HEK293T (cell line): ENCODE data around the gene KCNQ1.

ENCODE experiments used
- CTCF ChIA-PET: fragments of 350-600 bp; formaldehyde crosslinking; extraction: SDS; loops from one replicate; lab custom pipeline; 2021; ENCODE audit warnings: antibody characterized with exemption, inconsistent platforms; lab: Yijun Ruan, JAX
- POLR2A ChIA-PET: fragments of 350-600 bp; formaldehyde crosslinking; extraction: SDS; loops from one replicate; lab custom pipeline; 2020; ENCODE audit warnings: antibody characterized with exemption, inconsistent platforms; lab: Yijun Ruan, JAX
- DNase-seq: peaks from one replicate; pipeline ENCODE4 v3.0.0; 2012; ENCODE audit warnings: mixed read lengths; ENCODE audit errors: extremely low spot score
- ARNT ChIP-seq: fragments of 450-650 bp; IDR thresholded peaks from 2 replicates; pipeline ENCODE4 v1.6.1; 2017; ENCODE audit warnings: mild to moderate bottlenecking
- BHLHE40 ChIP-seq: fragments of 450-650 bp; IDR thresholded peaks from 2 replicates; pipeline ENCODE4 v1.6.1; 2016; ENCODE audit warnings: mild to moderate bottlenecking, moderate library complexity, borderline replicate concordance
- CTBP1 ChIP-seq: fragments of 450-650 bp; IDR thresholded peaks from 2 replicates; pipeline ENCODE4 v1.6.1; 2016; ENCODE audit warnings: borderline replicate concordance
- ELF4 ChIP-seq: fragments of 450-650 bp; IDR thresholded peaks from 2 replicates; pipeline ENCODE4 v1.6.1; 2017; ENCODE audit warnings: antibody characterized with exemption
- FOXA1 ChIP-seq: fragments of 450-650 bp; IDR thresholded peaks from 2 replicates; pipeline ENCODE4 v1.6.1; 2016; ENCODE audit warnings: mild to moderate bottlenecking
- FOXK2 ChIP-seq: fragments of 450-650 bp; IDR thresholded peaks from 2 replicates; pipeline ENCODE4 v1.6.1; 2016; ENCODE audit warnings: mild to moderate bottlenecking
- FOXM1 ChIP-seq: fragments of 450-650 bp; IDR thresholded peaks from 2 replicates; pipeline ENCODE4 v1.6.1; 2017; ENCODE audit warnings: mild to moderate bottlenecking, borderline replicate concordance
- HDGF ChIP-seq: fragments of 450-650 bp; IDR thresholded peaks from 2 replicates; pipeline ENCODE4 v1.6.1; 2017; ENCODE audit warnings: antibody characterized with exemption, borderline replicate concordance
- L3MBTL2 ChIP-seq: fragments of 450-650 bp; conservative IDR thresholded peaks from 2 replicates; pipeline ENCODE4 v1.6.1; 2016; ENCODE audit warnings: mild to moderate bottlenecking
- LEF1 ChIP-seq: fragments of 450-650 bp; IDR thresholded peaks from 2 replicates; pipeline ENCODE4 v1.6.1; 2017; ENCODE audit warnings: mild to moderate bottlenecking, borderline replicate concordance
- NFRKB ChIP-seq: fragments of 450-650 bp; IDR thresholded peaks from 2 replicates; pipeline ENCODE4 v1.6.1; 2016; ENCODE audit warnings: mild to moderate bottlenecking, moderate library complexity
- PKNOX1 ChIP-seq: fragments of 450-650 bp; IDR thresholded peaks from 2 replicates; pipeline ENCODE4 v1.6.1; 2016
- SP1 ChIP-seq: fragments of 450-650 bp; IDR thresholded peaks from 2 replicates; pipeline ENCODE4 v1.6.1; 2017
- SUZ12 ChIP-seq: fragments of 450-650 bp; IDR thresholded peaks from 2 replicates; pipeline ENCODE4 v1.6.1; 2016; ENCODE audit warnings: mild to moderate bottlenecking
- TARDBP ChIP-seq: fragments of 450-650 bp; IDR thresholded peaks from 2 replicates; pipeline ENCODE4 v1.6.1; 2016
- ZNF384 ChIP-seq: fragments of 450-650 bp; IDR thresholded peaks from 2 replicates; pipeline ENCODE4 v1.6.1; 2016

KCNQ1 gene

GRCh38 chr11:2448661-2449547, 4.1 kb downstream of the KCNQ1 start:
- ChIA-PET CTCF (no interaction called here), POLR2A (no interaction called here)
- TF ChIP-seq SUZ12 (no peak), ELF4 (no peak), NFRKB (no peak), CTBP1 (no peak), BHLHE40 (no peak), LEF1 (no peak), SP1 (no peak), FOXM1 (no peak), HDGF (no peak), FOXK2 (no peak), TARDBP (no peak)
- DNase-seq: no peak

- no peak for DNase-seq
- TF ChIP-seq PKNOX1 (no peak), FOXM1 (no peak), CTBP1 (no peak), HDGF (no peak), ELF4 (no peak), ZNF384 (no peak), L3MBTL2 (no peak), SP1 (no peak), BHLHE40 (no peak), TARDBP (no peak), FOXA1 (no peak)
- ChIA-PET POLR2A (no interaction called here), CTCF (no interaction called here)
Measured at GRCh38 chr11:2449548-2450320, 4.9 kb downstream of the KCNQ1 start.

DNA sequence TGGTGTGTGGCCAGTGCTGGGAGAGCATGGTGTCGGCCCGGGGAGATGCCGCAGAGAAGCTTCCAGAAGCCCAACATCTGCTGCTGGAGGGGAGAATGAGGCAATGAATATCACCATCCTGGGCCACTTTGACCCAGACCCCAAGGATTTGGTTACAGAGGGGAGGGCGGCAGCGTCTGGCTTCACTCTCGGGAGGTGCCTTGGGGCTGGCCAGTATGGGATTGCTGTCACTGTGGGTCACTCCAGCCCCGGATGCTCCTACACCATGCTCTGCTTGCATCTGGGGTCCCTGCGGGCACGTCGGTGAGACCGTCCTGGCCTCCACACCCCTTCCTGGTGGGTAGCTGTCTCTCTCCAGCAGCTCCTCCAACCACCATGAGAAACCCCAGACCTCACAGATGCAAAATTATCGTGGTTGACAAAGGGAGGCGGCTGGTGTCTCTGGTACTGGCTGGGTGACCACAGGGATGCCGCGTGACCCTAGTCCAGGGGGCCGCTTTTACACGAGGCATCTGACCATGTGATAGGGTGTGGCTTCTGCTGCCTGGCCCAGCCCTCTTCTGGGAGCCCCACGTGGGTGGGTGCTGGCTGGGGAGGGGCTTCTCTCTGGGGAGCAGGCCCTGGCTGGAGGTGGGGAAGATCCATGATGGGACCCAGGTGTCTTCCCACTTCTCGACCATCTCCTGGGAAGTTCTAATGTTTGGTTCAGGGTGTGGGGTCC, 5.7 kb downstream of the KCNQ1 start:
- ChIA-PET POLR2A (no interaction called here), CTCF (no interaction called here)
- no peak for DNase-seq
- no peak for TF ChIP-seq ARNT
- no peak for TF ChIP-seq FOXK2
- TF ChIP-seq FOXA1: no peak
- TF ChIP-seq PKNOX1: no peak
- no peak for TF ChIP-seq FOXM1
- no peak for TF ChIP-seq NFRKB
- no peak for TF ChIP-seq L3MBTL2
- TF ChIP-seq LEF1: no peak
- TF ChIP-seq SUZ12: no peak
- TF ChIP-seq TARDBP: no peak
- TF ChIP-seq ELF4: no peak
- TF ChIP-seq HDGF: no peak
- no peak for TF ChIP-seq CTBP1
- TF ChIP-seq BHLHE40: no peak
- no peak for TF ChIP-seq SP1
- no peak for TF ChIP-seq ZNF384

DNA sequence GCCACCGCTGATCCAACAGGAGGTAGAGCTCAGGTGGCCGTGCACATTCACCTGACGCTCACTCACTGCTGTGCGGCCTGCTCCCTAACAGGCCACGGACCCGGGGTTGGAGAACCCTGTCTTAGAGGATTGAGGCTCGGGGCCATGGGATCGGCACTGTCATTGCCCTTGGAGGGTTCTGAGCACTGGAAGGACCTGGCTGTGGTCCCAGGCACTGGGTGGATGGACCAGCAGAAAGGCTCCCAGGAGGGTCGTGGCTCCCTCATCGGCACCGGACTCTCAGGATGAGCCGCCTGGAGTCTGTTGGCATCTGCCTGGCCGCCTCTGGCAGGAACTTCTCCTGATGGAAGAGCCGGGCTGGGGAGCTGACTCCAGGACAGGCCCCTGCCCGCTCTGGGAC, 6.5 kb downstream of the KCNQ1 start:
- DNase-seq: no peak
- ChIA-PET POLR2A (no interaction called here), CTCF (no interaction called here)
- TF ChIP-seq CTBP1 (no peak), ARNT (no peak), TARDBP (no peak), PKNOX1 (no peak), LEF1 (no peak), FOXM1 (no peak), L3MBTL2 (no peak), FOXA1 (no peak), SP1 (no peak), NFRKB (no peak), SUZ12 (no peak), ZNF384 (no peak), HDGF (no peak)

DNA sequence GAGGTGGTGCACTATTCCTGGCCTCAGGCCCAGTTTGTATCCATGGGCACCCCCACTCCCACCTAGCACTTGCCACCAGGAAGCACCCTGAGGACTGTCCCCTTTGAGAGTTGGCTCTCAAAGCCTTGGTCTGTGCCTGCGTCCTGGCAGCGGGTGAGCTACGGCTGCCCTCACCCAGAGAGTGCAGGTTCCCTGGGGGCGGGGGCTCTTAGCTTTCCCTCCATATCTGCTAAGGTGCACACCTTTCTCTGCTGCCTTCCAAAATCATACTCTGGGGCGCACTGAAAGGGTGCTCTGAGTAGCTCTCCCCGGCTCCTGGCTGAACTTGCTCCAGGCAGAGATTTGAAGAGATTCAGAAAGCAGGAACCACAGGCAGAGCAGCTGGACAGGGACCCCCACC, 7.1 kb downstream of the KCNQ1 start:
- CTCF ChIA-PET: no interaction called here
- POLR2A ChIA-PET: no interaction called here
- no peak for DNase-seq
- TF ChIP-seq FOXK2 (no peak), PKNOX1 (no peak), ZNF384 (no peak), SP1 (no peak), CTBP1 (no peak), FOXM1 (no peak), LEF1 (no peak), ELF4 (no peak)
